Measurements from ENCODE around the gene MAP3K7. TPM values are rescaled to one million over a fixed set of nuclear protein-coding genes. Genes with fewer than 3 reads are reported as not detected.
"Not testable (repeated sequence)": the region's sequence is repeated elsewhere in the genome, so short reads cannot be mapped to it uniquely, and the experiment has no call there.

The MAP3K7 gene
- total RNA-seq, 2 donors from 2014 or later: 20.4 to 21.8 TPM

DNA sequence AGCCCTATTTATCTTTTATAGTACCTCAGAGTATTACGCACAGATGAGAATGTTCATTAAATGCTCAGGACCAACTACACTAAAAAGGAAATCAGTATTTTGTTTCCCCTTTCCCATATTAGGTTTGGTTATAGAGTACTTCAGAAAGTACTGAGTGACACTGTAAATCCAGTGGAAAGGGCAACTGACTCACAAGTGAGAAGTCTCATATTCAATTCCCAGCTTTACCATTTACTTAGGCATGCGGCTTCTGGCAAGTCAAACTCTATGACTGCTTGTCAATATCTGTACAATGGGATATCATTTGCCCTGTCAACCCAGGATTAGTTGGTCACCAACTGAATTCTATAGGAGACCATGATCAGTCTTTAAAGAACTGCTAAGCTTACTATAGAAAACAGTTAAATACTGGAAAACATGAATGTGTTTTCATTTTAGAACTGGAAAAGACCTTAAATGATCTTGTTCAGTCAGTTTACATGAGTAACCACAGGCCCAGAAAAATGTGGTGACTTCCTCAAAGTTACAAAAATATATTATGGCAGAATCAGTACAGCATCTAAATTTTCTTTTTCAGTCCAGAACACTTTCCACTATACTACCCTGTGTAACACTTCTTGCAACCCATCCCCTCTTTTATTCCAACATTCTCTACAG, 3.6 kb downstream of the MAP3K7 start:
- DNase-seq (ENCODE audit: low spot score): no peak
- intact Hi-C loops (cut with DNase I): no loop called here

DNA sequence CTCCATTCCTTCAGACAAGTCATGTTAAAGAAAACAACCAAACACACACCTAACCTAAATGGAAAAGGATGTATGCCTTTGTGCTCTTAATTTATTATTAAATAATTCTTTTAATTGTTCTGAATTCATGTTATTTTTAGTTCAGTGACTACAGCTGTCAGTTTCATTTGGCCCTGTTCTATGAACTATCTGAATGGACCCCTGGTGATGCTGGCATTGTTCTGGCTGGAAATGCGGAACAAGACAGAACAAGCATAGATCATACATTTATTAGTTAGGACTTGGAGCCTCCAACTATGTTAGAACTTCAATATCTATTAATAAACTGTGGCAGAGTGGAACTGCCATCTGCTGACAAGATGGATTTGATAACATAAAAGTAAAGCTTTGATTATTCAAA, 5.7 kb downstream of the MAP3K7 start:
- DNase-seq (ENCODE audit: low spot score): no peak
- intact Hi-C loops (cut with DNase I): no loop called here

DNA sequence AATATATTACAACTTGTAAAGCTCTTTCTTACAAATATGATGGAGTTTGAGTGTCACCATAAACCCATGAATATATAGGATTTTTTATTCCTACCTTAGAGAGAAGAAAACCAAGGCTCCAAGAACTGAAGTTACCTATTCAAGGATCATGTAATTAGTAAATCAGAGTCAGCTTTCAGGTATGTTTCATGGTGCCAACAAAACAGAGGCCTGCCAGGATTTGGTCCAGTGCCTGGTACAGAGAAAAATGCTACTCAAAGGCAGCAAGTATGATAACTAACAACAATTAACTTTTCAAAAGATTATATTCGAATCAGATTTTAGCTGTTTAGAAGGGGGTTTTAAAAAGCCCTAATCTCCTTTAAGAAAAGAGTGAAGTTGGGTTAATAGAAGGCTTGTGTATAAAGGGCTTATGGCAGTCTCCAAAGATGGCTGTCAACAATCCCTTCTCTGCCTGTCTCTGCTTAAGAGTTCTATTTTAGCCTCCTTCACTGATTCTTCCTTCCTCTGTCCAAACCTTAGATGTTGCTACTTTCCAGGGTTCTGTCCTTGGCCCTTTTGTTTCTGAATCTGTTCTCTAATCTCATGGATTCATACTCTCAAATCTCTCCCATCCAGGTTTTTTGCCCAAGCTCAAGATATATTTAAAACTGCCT, 7.8 kb downstream of the MAP3K7 start:
- intact Hi-C loops (cut with DNase I): no loop called here
- no peak for DNase-seq (ENCODE audit: low spot score)

DNA sequence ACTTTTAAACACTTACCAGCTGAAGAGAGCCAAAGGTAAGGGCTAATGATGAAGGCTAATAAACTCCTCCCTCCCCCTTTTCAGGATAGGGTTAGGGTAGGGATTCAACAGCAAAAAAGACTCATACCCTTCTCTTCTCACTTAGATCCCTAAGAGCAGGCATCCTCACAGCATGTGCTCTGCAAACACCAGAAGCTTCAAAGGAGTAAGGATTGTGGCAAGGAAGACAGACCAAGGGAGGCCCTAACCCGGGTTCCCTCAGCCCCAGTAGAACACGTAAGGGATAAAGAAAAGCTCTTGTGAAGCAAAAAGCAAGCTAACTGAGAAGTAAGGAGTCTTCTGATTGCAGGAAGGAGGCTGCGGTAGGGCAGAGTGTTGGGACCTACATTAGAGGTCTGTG, 11.6 kb downstream of the MAP3K7 start:
- DNase-seq (ENCODE audit: low spot score): no peak
- intact Hi-C loops (cut with DNase I): no loop called here

GRCh38 chr6:90574610-90575009, 12.3 kb downstream of the MAP3K7 start:
- no peak for DNase-seq (ENCODE audit: low spot score)
- intact Hi-C loops (cut with DNase I): no loop called here

DNA sequence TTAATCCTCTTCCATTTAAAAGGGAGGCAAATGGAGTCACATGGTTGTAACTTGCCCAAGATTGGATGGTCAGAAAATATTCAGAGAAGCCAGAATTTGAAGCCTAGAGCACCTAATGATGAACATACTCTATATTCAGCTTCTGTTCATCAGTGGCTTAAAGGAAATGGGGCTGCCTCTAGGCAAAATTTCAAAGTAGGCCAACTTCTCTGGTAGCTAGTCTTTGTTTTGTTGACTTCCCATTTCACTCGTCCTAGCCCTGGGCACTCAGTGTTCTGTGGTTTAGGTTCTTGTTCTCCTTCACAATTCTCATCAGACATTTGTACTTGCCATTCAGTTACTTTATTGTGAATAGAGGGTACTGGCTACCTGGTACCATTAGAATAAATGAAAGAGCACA, 13.2 kb downstream of the MAP3K7 start:
- intact Hi-C loops (cut with DNase I): no loop called here

GRCh38 chr6:90572856-90573255, 14.0 kb downstream of the MAP3K7 start:
- DNase-seq (ENCODE audit: low spot score): no peak
- intact Hi-C loops (cut with DNase I): no loop called here

More for the DNA sequence above, 13.2 kb downstream of the MAP3K7 start:
- DNase-seq (ENCODE audit: low spot score): no peak

DNA sequence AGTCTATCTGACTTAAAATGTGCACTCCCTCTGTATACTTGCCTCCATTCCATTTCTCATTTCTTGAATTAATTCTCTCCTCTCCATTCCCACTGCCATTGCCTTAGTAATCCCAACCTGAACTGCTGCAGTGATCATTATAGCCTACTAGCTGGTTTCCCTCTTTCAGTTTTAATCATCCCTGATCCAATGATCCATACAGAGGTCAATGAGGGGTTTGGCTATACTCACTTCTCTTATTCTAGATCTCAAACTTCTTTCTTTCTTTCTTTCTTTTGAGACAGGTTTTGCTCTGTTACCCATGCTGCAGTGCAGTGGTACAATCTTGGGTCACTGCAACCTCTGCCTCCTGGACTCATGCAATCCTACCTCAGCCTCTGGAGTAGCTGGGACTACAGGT, 17.6 kb downstream of the MAP3K7 start:
- intact Hi-C loops (cut with DNase I): no loop called here
- DNase-seq (ENCODE audit: low spot score): no peak

DNA sequence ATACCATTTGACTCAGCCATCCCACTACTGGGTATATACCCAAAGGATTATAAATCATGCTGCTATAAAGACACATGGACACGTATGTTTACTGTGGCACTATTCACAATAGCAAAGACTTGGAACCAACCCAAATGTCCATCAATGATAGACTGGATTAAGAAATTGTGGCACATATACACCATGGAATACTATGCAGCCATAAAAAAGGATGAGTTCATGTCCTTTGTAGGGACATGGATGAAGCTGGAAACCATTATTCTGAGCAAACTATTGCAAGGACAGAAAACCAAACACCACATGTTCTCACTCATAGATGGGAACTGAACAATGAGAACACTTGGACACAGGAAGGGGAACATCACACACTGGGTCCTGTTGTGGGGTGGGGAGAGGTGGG, 19.2 kb downstream of the MAP3K7 start:
- intact Hi-C loops (cut with DNase I); DNase-seq (ENCODE audit: low spot score): not testable (repeated sequence)

- intact Hi-C loops (cut with DNase I): not testable (repeated sequence)
- peak; percentile 70 for DNase-seq (ENCODE audit: low spot score)
Observed at GRCh38 chr6:90562341-90562740, 24.5 kb downstream of the MAP3K7 start.

DNA sequence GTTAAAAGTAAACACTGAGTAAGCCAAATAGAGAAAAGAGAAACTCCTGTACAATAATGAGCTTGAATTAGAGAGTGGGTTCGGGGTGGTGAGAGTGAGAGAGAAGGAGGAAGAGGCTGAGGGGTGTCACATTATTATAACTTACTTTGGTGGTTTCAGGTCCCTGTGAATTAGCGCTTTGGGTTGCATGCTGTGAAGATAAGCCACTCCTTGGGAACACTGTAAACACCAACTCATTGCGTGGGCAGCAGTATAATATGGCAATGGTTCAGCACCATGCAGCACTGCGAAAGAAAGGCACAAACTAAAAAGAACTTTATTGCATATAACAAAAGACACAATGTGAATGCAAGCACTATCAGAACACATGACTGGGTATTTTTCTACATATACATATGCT, 26.9 kb downstream of the MAP3K7 start:
- intact Hi-C loops (cut with DNase I): no loop called here
- no peak for DNase-seq (ENCODE audit: low spot score)

DNA sequence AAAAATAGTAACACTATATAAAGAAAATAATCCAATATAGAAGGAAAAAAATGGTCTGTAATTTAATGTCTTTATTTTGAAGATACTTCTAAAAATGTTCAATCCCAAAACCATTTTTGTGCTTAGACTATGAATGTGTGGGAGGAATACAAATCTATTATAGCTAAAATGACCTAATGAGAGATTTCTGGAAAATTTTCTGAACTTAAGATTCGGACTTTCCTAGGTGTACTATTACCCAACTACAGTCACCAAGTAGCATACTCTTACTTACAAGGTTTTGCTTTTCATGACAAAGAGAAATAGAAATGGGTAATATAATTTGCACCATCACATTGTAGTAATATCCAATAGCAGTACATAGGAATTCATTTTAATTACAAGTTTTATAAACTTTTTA, 29.9 kb downstream of the MAP3K7 start:
- intact Hi-C loops (cut with DNase I): no loop called here
- DNase-seq (ENCODE audit: low spot score): no peak

DNA sequence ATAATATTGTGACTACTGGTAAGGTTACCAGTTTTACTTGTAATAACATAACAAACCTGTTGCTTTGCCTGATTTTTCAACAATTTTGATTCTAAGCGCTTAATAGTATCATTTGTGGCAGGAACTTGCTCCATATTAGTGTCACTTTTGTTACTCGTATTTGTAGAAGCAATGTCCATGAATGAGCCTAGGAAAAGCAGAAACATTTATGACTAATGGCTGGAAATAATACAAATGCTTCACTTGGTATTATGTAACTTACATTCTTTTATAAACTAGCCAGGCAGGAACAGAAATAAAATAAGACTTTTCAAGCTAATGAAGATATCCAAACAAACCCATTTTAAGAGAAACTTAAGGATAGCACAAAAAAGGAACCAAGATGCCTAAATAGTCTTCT, 38.9 kb downstream of the MAP3K7 start:
- no peak for DNase-seq (ENCODE audit: low spot score)
- intact Hi-C loops (cut with DNase I): no loop called here

- intact Hi-C loops (cut with DNase I): no loop called here
- no peak for DNase-seq (ENCODE audit: low spot score)
Observed at GRCh38 chr6:90547079-90547478, 39.8 kb downstream of the MAP3K7 start.

DNA sequence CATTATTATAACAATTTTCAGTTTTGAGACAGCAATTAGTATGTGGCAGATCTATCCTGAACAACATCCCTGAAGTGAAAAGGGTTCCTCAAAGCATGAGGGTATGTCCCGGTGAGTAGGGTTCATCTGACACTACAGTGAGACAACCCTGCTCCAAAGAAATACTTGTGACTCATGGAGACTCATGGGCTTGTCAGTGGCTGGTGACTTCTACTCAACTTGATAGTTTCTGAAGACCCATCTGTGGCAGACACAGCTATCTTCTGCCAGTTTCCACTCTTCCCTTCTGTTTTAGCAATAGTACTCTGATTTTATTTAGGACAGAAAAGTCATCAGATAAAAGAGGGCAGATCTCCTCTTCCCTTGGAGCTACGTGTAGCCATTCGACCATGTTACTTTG, 41.4 kb downstream of the MAP3K7 start:
- intact Hi-C loops (cut with DNase I): no loop called here
- DNase-seq (ENCODE audit: low spot score): no peak

DNA sequence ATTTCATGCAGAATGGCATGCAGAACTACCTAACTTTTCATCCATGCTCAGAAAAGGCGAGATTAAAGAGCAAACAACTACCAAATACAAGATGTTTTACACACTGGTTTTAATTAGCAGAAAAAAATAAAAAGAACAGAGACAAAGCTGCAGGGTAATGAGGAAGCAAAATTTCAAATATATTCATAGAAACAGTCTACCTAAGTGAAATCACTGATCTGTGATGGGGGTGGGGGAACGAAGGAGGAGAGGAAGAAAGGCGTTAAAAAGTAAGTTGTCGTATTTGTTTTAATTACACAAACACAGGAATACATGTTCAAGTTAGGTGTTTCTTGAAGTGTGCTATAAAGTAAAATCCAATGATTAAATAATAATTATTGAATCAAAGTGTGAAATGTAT, 42.1 kb downstream of the MAP3K7 start:
- intact Hi-C loops (cut with DNase I): no loop called here
- no peak for DNase-seq (ENCODE audit: low spot score)

GRCh38 chr6:90544081-90544480, 42.8 kb downstream of the MAP3K7 start:
- no peak for DNase-seq (ENCODE audit: low spot score)
- intact Hi-C loops (cut with DNase I): no loop called here

DNA sequence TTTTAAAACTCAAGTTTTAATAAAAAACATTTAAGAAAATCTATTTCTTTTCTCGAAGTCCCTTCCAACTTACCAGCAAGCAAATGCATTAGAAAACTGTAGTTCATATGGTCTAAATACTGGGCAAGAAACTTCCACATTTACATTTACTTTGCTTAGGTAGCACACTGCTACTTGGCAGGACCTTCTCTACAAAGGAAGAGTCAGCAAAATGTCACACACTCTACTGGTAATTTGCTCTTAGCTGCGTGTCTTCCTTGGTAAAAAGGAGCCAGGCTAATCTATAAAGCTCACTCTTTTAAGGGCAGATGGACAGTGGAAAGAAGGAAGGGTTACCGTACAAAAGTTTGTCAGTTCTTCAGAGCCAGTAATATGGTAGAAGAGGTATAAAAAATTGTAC, 45.7 kb downstream of the MAP3K7 start:
- intact Hi-C loops (cut with DNase I): no loop called here
- no peak for DNase-seq (ENCODE audit: low spot score)

GRCh38 chr6:90538278-90539046, 48.4 kb downstream of the MAP3K7 start:
- no peak for DNase-seq (ENCODE audit: low spot score)
- intact Hi-C loops (cut with DNase I): no loop called here

DNA sequence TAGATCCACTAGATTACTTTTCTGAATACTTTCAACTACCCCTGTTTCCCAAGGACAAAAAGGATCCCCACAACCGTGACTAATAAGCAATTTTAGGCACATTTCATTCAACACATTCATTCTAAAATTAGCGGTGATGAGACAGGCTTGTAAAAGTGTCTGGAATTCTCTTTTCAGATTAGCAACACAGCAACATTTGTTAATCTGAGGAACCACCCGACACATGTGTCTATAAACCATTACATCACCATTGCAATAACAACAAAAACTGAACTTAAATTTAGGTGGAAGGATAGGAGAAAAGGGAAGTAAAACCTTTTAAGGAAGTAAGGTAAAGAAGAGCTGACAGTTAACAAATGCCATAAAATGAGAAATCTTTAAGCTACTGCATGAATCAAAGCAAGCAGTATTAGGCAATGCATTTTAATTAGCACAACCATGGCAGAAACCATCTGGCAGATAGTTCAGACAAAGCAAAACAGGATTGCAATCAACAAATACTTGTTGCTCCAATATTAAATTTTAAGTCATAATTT, 49.1 kb downstream of the MAP3K7 start:
- no peak for DNase-seq (ENCODE audit: low spot score)
- intact Hi-C loops (cut with DNase I): no loop called here
